GM20000 (cell line): ENCODE data around the gene CDK16.

Experiments
- DNase-seq: peaks from one replicate; pipeline ENCODE4 v3.0.0; 2012; ENCODE audit warnings: low spot score
- TF ChIP-seq, protein P1 (sequence below): IDR thresholded peaks from 2 replicates; pipeline ENCODE4 v1.5.1; 2012; ENCODE audit warnings: mild to moderate bottlenecking, control low read depth; ENCODE audit errors: extremely low read depth, missing control alignments

Gene CDK16

DNA sequence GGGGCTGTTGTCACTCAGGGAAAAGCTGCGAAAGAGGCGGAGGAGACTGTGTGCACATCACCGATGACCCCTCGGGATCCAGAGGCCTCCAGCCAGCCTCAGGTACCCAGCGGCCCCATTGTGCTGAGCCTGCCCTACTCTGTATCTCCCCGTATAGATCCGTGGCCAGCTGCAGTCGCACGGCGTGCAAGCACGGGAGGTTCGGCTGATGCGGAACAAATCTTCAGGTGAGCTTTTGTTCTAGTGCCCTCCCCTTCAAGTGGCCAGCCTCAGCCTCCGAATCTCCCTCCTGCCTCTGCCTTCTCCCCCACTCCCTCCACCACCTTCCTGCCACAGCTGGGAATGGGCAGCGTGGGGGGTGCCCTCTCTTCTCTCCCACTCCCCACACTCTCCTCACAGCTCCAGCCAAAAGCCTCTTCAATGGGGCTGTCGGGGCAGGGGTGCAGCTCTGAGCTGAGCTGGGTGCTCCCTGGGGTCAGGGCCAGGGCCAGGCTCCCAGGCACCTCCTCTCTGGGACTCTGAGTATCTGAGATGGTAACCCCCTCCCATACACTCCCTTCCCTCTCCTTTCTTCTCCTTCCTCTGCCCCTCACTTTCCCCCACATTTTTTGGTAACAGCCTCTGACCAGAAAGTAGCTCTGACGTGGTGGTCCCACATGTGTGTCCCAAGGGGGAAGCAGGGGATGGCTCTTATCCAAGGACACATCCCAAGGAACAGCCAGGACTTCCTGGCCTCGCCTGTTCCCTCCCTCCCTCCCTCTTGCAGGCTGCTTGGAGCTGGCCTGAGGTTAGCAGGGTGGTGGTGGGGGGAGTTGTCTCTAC, 45.3 kb upstream of the CDK16 start:
- no peak for DNase-seq
- TF ChIP-seq, protein P1, sequence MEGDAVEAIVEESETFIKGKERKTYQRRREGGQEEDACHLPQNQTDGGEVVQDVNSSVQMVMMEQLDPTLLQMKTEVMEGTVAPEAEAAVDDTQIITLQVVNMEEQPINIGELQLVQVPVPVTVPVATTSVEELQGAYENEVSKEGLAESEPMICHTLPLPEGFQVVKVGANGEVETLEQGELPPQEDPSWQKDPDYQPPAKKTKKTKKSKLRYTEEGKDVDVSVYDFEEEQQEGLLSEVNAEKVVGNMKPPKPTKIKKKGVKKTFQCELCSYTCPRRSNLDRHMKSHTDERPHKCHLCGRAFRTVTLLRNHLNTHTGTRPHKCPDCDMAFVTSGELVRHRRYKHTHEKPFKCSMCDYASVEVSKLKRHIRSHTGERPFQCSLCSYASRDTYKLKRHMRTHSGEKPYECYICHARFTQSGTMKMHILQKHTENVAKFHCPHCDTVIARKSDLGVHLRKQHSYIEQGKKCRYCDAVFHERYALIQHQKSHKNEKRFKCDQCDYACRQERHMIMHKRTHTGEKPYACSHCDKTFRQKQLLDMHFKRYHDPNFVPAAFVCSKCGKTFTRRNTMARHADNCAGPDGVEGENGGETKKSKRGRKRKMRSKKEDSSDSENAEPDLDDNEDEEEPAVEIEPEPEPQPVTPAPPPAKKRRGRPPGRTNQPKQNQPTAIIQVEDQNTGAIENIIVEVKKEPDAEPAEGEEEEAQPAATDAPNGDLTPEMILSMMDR: no peak

DNA sequence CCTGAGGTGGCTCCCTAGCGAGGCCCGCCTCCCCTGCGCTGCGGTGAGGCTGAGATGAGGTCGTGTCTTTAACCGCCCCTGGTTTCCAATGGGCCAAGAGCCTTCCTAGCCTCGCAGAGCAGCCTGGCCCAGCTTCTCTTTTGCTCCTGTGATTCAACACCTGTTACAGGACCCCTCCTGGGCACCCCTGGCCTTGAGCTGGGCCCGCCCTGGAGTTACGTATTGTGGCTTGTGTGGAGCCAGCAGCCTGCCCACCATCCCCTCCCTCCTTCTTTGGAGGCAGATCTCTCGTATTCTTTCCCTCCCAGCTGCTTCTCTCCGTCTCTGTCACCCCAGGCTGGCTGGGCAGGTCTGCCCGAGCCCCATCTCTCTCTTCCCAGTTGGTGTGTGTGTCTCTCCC, 44.1 kb upstream of the CDK16 start:
- DNase-seq: no peak
- TF ChIP-seq, protein P1: no peak

DNA sequence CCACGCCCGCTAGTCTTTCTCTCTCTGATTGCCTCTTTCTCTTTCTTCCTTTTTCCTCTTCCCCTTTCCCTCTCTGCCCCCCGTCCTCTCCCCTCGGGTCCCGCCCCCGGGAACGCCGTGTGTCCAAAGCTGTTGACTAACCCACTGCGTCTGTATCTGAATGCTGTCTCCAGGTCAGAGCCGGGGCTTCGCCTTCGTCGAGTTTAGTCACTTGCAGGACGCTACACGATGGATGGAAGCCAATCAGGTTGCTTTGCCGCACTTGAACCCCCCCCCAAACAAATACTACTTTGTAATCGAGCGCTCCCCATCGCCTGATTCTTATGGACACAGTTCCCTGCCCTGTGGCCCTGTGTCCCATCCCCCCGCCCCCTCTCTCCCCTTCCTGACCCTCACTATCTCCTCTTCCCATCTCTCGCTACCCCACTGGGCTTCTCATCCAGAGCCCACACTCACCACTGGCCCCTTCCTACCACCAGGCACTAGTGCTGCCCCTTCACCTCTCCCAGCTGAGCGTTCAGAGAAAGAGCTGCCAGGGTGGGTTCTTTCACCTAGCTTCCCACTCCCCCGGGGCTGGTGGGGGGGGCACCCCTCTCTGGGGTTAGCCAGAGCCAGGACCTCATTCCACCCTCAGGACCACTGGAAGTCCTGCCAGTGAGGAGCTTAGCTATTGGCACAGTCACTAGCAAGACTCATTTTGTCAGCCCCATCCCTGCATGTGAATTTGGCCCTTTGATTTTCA, 43.5 kb upstream of the CDK16 start:
- no peak for DNase-seq
- TF ChIP-seq, protein P1: no peak

DNA sequence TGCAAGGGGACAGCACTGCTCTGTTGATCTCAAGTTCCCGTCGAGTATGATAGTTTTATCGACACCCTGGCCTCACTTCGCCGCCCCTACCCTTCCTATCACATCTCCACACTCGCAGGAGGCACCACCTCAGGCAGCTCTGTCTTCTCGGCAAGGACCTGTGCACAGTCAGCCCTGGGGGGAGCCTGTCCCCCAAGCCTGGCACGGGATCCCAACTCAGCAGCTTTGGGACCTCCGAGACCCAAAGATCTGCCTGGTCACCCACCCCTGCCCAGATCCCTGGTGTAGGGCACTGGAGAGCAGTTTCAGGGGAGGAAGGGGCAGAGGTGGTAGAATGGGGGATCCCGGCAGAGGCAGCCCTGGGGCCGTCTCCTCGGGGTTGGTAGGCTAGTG, 42.9 kb upstream of the CDK16 start:
- no peak for DNase-seq
- TF ChIP-seq, protein P1: no peak

DNA sequence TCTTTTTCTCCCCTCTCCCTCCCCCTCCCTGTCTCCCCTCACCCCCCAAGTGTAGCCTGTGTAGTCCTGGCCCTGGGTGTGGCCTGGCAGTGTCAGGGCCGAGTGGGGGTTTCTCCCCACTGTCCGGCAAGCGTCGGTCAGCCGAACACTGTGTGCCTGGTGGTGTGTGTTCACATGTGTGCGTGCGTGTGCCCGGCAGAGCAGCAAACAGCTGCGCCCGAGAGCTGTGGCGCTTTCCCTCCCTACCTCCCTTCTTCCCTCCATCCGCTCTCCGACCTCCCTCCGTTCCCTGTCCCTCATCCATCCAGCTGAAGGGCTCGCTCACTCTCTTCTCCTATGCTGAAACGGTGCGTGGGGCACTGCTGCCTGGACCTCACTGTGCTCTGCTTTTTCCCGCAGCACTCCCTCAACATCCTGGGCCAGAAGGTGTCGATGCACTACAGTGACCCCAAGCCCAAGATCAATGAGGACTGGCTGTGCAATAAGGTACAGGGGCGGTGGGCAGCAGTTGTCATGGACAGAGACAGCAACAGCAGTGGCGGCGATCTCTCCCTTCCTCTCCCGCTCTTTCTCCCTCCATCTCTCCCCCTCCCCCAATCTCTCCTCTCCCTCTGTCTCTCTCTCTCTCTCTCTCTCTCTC, 42.3 kb upstream of the CDK16 start:
- TF ChIP-seq, protein P1: no peak
- no peak for DNase-seq

DNA sequence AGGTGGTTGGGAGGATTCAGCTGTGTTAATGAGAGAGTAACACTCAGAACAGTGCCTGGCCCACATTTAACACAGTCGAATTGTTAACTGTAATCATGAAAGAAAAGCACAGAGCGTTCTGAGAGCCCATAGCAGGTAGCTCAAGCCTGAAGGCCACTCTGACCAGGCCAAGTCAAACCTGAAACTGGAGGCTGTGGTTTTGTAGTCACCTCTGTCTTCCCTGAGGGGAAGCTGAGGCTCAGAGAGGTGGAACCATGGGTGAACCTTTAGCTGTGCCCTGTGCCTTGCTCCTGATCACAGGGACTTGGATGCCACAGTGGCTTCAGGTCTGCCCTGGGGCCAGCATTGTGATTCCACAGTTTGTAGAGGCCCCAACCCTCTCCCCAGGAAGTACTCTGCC, 41.4 kb upstream of the CDK16 start:
- no peak for DNase-seq
- TF ChIP-seq, protein P1: no peak

DNA sequence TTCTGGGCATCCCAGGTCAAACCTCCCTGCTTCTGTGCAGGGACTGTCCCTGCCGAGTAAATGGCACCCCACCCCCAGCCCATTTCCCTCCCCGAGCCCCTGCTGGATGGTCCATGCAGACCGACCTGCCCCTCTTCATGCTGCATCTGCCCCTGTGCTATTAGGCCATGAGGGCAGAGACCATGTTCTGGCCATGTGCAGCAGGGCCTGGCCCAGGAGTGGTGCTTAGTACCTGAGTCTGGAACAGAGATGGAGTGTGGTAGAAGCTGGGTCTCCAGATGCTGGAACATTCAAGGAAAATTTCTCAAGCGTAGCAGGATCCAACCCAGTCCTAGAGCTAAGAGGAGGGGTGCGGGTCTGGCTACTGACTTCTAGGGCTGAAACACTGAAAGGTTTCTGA, 40.1 kb upstream of the CDK16 start:
- no peak for DNase-seq
- TF ChIP-seq, protein P1: no peak
